Activated CD4-positive, alpha-beta T cell treated with anti-CD3 and anti-CD28 coated beads for 4 hours (primary cell): ENCODE data around the gene BRDT.
"Not testable (repeated sequence)": the region's sequence is repeated elsewhere in the genome, so short reads cannot be mapped to it uniquely, and the experiment has no call there.

Experiments
- DNase-seq, 2 donors: peaks; one replicate each; pipeline ENCODE4 v3.0.0-alpha.2; 2020

Gene BRDT

GRCh38 chr1:91997607-91998195 is 48.5 kb downstream of the BRDT start:
- peak; percentile 19 to 51 for DNase-seq

- DNase-seq: no peak
Measured at GRCh38 chr1:92004129-92004528, 54.9 kb downstream of the BRDT start.

GRCh38 chr1:92013923-92014322 is 64.7 kb downstream of the BRDT start:
- no peak for DNase-seq

GRCh38 chr1:92016720-92017316 is 67.6 kb downstream of the BRDT start:
- DNase-seq: no peak

GRCh38 chr1:92017656-92018055 is 68.5 kb downstream of the BRDT start:
- no peak for DNase-seq

- not testable (repeated sequence) for DNase-seq
Measured at GRCh38 chr1:92026042-92026441, 76.8 kb downstream of the BRDT start.

- no peak for DNase-seq
Measured at GRCh38 chr1:92026806-92027205, 77.6 kb downstream of the BRDT start.

- no peak for DNase-seq
Measured at GRCh38 chr1:92029241-92029922, 80.2 kb downstream of the BRDT start.

GRCh38 chr1:92030656-92031107 is 81.5 kb downstream of the BRDT start:
- no peak for DNase-seq

GRCh38 chr1:92031281-92032110 is 82.3 kb downstream of the BRDT start:
- no peak for DNase-seq

- no peak for DNase-seq
Measured at GRCh38 chr1:92037400-92037799, 88.2 kb downstream of the BRDT start.

- no peak for DNase-seq
Measured at GRCh38 chr1:92038695-92039346, 89.6 kb downstream of the BRDT start.

GRCh38 chr1:92040971-92041370 is 91.8 kb downstream of the BRDT start:
- no peak for DNase-seq

- no peak for DNase-seq
Measured at GRCh38 chr1:92043621-92044020, 94.4 kb downstream of the BRDT start.

- DNase-seq: no peak
Measured at GRCh38 chr1:92045766-92046495, 96.7 kb downstream of the BRDT start.

GRCh38 chr1:92051948-92052347 is 102.7 kb downstream of the BRDT start:
- DNase-seq: no peak
